ENCODE results near the gene ZDHHC8.

ZDHHC8 gene

DNA sequence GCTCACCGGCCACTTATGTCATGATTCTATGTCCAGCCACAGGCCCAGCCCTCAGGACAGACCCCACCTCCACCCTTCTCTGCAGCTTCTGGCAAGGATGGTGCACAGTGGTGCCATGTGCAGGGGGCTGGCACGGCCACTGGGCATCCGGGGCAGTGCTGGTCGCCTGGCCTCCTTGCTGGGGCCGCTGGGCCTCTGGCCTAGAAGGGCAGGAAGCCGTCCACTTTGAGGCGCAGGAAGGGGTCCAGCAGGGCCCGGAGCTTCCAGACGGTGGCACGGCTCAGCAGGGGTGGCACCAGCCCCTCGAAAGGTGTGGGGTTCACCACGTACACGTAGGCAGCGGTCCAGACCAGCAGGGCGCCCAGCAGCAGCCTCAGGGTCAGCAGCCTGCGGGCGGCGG lies 16.8 kb downstream of the ZDHHC8 start:
- no peak overlapping the region for H3K4me3 ChIP-seq

GRCh38 chr22:20149257-20150250 lies 17.9 kb downstream of the ZDHHC8 start:
- TF ChIP-seq CTCF (IDR thresholded peaks at IDR 0.05), result no peak
- Histone ChIP-seq H3K4me3 (no peak overlapping the region), H3K27ac (no peak overlapping the region)
- DNase-seq (ENCODE audit: low spot score), result no peak

More for the DNA sequence above, 16.8 kb downstream of the ZDHHC8 start:
- no peak for DNase-seq (ENCODE audit: low spot score)
- no peak overlapping the region for H3K27ac ChIP-seq
- no peak for TF ChIP-seq CTCF (IDR thresholded peaks at IDR 0.05)

- Histone ChIP-seq H3K4me3 (no peak within 1 kb of the TSS), H3K27ac (no peak within 1 kb of the TSS)
- TF ChIP-seq CTCF (IDR thresholded peaks at IDR 0.05), result no peak
- DNase-seq (ENCODE audit: low spot score), result no peak
Measured at GRCh38 chr22:20150381-20151275, 19.0 kb downstream of the ZDHHC8 start, which contains the start of gene CCDC188. Gene CCDC188, minus strand, starts transcription at chr22:20151055. Its CDS starts 69 bp downstream, at chr22:20150986.

DNA sequence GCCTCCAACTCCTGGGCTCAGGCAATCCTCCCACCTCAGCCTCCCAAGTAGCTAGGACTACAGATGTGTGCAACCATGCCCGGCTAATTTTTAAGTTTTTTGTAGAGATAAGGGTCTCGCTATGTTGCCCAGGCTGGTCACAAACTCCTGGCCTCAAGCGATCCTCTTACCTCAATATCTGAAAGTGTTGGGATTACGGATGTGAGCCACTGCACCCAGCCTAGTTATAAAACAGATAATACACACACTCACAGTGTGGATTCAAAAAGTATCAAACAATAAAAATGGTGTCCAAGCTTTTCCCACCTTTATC lies 19.6 kb downstream of the ZDHHC8 start:
- no peak for DNase-seq (ENCODE audit: low spot score)
- Histone ChIP-seq H3K4me3 (no peak overlapping the region), H3K27ac (no peak overlapping the region)
- TF ChIP-seq CTCF (IDR thresholded peaks at IDR 0.05), result no peak

GRCh38 chr22:20152464-20152890 lies 20.9 kb downstream of the ZDHHC8 start:
- H3K4me3 ChIP-seq, result no peak overlapping the region
- H3K27ac ChIP-seq, result no peak overlapping the region
- DNase-seq (ENCODE audit: low spot score), result no peak
- TF ChIP-seq CTCF (IDR thresholded peaks at IDR 0.05), result no peak

DNA sequence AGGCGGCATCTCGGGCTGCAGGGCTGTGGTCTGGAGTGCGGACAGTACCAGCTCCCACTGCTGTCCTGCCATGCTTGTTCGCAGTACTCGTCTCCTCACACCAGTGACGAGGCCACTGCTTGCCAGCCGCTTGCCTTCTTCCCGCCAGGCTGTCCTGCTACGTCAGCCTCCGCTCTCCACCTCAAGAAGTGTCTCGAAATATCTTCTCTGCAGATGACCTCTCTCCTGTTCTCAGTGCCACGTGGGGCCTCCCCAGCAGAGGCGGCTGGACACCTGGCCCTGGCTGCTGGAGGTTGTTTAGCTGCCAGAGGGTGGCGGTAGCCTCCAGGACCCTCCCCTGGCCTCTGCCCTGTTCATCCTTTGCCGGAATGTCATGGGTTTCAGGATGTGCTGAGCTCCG lies 22.3 kb downstream of the ZDHHC8 start:
- H3K27ac ChIP-seq, result no peak overlapping the region
- TF ChIP-seq CTCF (IDR thresholded peaks at IDR 0.05), result no peak
- DNase-seq (ENCODE audit: low spot score), result no peak
- H3K4me3 ChIP-seq, result no peak overlapping the region

Measured in coronary artery (tissue), 2 donors.